ENCODE measurements around the gene ARL8B. TPM values are rescaled to one million over a fixed set of nuclear protein-coding genes. Genes with fewer than 3 reads are reported as not detected.

The ARL8B gene
- total RNA-seq, 1 experiment from 2014 or later, result 29.0 TPM

DNA sequence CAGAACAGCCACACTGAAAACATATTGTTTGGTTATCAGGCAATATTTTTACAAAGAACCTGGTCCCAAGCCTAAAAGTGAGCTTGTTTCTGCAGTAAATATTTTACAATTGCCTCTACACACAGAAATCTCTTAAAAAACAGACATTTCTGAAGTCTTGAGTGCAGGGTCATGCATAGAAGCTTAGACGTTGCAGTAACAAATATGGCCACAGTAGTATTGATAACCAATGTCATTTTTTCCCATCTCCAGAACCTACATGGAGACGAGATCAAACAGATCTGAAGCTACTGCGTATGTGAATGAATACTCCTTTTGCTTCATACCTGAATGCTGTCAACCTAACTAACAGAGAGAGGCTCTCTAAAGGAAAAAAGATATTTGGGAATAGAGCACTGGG, 19.6 kb upstream of the ARL8B start:
- Histone ChIP-seq H3K9me3 (ENCODE audit: control insufficient read depth, low read depth, low read length) (no peaks in the 10 kb centered on the region), H2BK5ac (ENCODE audit: insufficient read length, low read length) (no peak overlapping the region), H3T11ph (ENCODE audit: low read length) (no peak overlapping the region), H3K4ac (ENCODE audit: low read depth, low read length) (no peak overlapping the region), H3K79me1 (ENCODE audit: insufficient read depth, low read depth, low read length, poor library complexity, severe bottlenecking) (no peaks in the 10 kb centered on the region), H3K27ac (ENCODE audit: insufficient read length, low read depth, low read length) (no peak overlapping the region), H2BK20ac (ENCODE audit: low read depth, low read length, poor library complexity, severe bottlenecking) (no peak overlapping the region), H3K14ac (ENCODE audit: insufficient read depth, low read length) (no peak overlapping the region), H4K8ac (replicated peaks; ENCODE audit: insufficient read length, low read depth, low read length) (no peak overlapping the region), H3K56ac (ENCODE audit: insufficient read length, low read depth, low read length) (no peak overlapping the region), H3K23me2 (ENCODE audit: insufficient read length, low read depth, low read length, poor library complexity, severe bottlenecking) (no peaks in the 10 kb centered on the region), H4K5ac (ENCODE audit: insufficient read length, low read depth, low read length) (no peak overlapping the region), H3K9ac (ENCODE audit: extremely low read depth, insufficient read length, low read length) (no peak overlapping the region), H3K4me1 (ENCODE audit: insufficient read depth, low read length) (no peaks in the 10 kb centered on the region), H3K18ac (ENCODE audit: insufficient read length, low read depth, low read length) (no peak overlapping the region), H3K23ac (ENCODE audit: insufficient read length, low read depth, low read length) (no peak overlapping the region), H2BK15ac (ENCODE audit: low read depth, low read length) (no peak overlapping the region), H2AFZ (ENCODE audit: low read length) (no peak overlapping the region), H4K91ac (ENCODE audit: insufficient read length, low read depth, low read length) (no peak overlapping the region), H3K4me2 (ENCODE audit: insufficient read depth, insufficient read length, low read length) (no peak overlapping the region), H2BK12ac (ENCODE audit: insufficient read length, low read depth, low read length) (no peak overlapping the region), H4K20me1 (ENCODE audit: control insufficient read depth, insufficient read depth, insufficient read length) (no peaks in the 10 kb centered on the region), H3K79me2 (ENCODE audit: insufficient read depth, low read length) (no peaks in the 10 kb centered on the region), H2AK5ac (ENCODE audit: insufficient read length, low read length) (no peak overlapping the region), H2BK120ac (ENCODE audit: low read depth, low read length, poor library complexity, severe bottlenecking) (no peak overlapping the region), H3K27me3 (ENCODE audit: insufficient read depth, low read length) (no peaks in the 10 kb centered on the region)
- no peak overlapping the region for H3K27ac Mint-ChIP-seq
- H3K4me3 Mint-ChIP-seq, result no peak overlapping the region
- WGBS (ENCODE audit: extremely low coverage, insufficient read length, low lambda C conversion rate), result no CpG with 5 or more reads among the region's 3 CpGs
- no peak for DNase-seq
- peaks cover 13% of the 10 kb centered on the region for H3K27me3 Mint-ChIP-seq (ENCODE audit: low read depth)
- H3K9me3 Mint-ChIP-seq, result no peaks in the 10 kb centered on the region
- H3K4me1 Mint-ChIP-seq, result peaks cover 5 to 16% of the 10 kb centered on the region in 2 experiments; a peak in 2 of 4 replicates
- TF ChIP-seq, protein P1, sequence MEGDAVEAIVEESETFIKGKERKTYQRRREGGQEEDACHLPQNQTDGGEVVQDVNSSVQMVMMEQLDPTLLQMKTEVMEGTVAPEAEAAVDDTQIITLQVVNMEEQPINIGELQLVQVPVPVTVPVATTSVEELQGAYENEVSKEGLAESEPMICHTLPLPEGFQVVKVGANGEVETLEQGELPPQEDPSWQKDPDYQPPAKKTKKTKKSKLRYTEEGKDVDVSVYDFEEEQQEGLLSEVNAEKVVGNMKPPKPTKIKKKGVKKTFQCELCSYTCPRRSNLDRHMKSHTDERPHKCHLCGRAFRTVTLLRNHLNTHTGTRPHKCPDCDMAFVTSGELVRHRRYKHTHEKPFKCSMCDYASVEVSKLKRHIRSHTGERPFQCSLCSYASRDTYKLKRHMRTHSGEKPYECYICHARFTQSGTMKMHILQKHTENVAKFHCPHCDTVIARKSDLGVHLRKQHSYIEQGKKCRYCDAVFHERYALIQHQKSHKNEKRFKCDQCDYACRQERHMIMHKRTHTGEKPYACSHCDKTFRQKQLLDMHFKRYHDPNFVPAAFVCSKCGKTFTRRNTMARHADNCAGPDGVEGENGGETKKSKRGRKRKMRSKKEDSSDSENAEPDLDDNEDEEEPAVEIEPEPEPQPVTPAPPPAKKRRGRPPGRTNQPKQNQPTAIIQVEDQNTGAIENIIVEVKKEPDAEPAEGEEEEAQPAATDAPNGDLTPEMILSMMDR (conservative IDR thresholded peaks at IDR 0.05), result no peak
- H3K36me3 Mint-ChIP-seq (ENCODE audit: insufficient read depth in 1 of 3, low read depth in 3 of 3), result no peaks in the 10 kb centered on the region
